Measurements from ENCODE around the gene EPHB2.

The EPHB2 gene

DNA sequence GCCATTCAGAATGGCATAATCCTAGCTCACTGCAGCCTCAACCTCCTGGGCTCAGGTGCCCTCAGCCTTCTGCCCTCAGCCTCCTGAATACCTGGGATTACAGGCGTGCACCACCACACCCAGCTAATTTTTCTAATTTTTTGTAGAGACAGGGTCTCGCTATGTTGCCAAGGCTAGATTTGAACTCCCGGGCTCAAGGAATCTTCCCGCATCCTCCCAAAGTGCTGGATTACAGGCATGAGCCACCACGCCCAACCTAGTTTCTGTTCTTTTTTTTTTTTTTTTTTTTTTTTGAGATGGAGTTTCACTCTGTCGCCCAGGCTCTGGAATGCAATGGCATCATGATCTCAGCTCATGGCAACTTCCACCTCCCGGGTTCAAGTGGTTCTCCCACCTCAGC is 153.1 kb downstream of the EPHB2 start:
- Histone ChIP-seq H3K9ac (ENCODE audit: low read length in 2 of 2) (no peak overlapping the region), H3K27me3 (ENCODE audit: control insufficient read depth in 1 of 2, insufficient read depth in 2 of 2, low read length in 2 of 2) (peaks cover 0 to 5% of the 10 kb centered on the region in 2 donors), H3K9me3 (ENCODE audit: control insufficient read depth in 2 of 2, low read length in 2 of 2) (peaks cover 5 to 7% of the 10 kb centered on the region in 2 donors), H3K4me3 (ENCODE audit: low read length in 2 of 2) (no peak overlapping the region), H3K4me1 (ENCODE audit: control insufficient read depth, insufficient read depth, low read length) (no peaks in the 10 kb centered on the region), H3K27ac (ENCODE audit: low read length) (no peak overlapping the region), H3K36me3 (ENCODE audit: control insufficient read depth in 2 of 2, insufficient read depth in 2 of 2, low read length in 2 of 2) (no peaks in the 10 kb centered on the region)

- H3K9ac ChIP-seq (ENCODE audit: low read length in 2 of 2) = no peak overlapping the region
- no peak overlapping the region for H3K4me3 ChIP-seq (ENCODE audit: low read length in 2 of 2)
- H3K9me3 ChIP-seq (ENCODE audit: control insufficient read depth in 2 of 2, low read length in 2 of 2) = peaks cover 5 to 7% of the 10 kb centered on the region in 2 donors
- H3K4me1 ChIP-seq (ENCODE audit: control insufficient read depth, insufficient read depth, low read length) = no peaks in the 10 kb centered on the region
- H3K27ac ChIP-seq (ENCODE audit: low read length) = no peak overlapping the region
- H3K27me3 ChIP-seq (ENCODE audit: control insufficient read depth in 1 of 2, insufficient read depth in 2 of 2, low read length in 2 of 2) = peaks cover 0 to 5% of the 10 kb centered on the region in 2 donors
- no peaks in the 10 kb centered on the region for H3K36me3 ChIP-seq (ENCODE audit: control insufficient read depth in 2 of 2, insufficient read depth in 2 of 2, low read length in 2 of 2)
Observed at GRCh38 chr1:22864886-22865285, 154.2 kb downstream of the EPHB2 start.

- peaks cover 5% of the 10 kb centered on the region for H3K4me1 ChIP-seq (ENCODE audit: control insufficient read depth, insufficient read depth, low read length)
- H3K27me3 ChIP-seq (ENCODE audit: control insufficient read depth in 1 of 2, insufficient read depth in 2 of 2, low read length in 2 of 2) = peaks cover 0 to 7% of the 10 kb centered on the region in 2 donors
- no peak overlapping the region for H3K27ac ChIP-seq (ENCODE audit: low read length)
- peaks cover 5 to 7% of the 10 kb centered on the region in 2 donors for H3K9me3 ChIP-seq (ENCODE audit: control insufficient read depth in 2 of 2, low read length in 2 of 2)
- H3K9ac ChIP-seq (ENCODE audit: low read length in 2 of 2) = no peak overlapping the region
- no peak overlapping the region for H3K4me3 ChIP-seq (ENCODE audit: low read length in 2 of 2)
- H3K36me3 ChIP-seq (ENCODE audit: control insufficient read depth in 2 of 2, insufficient read depth in 2 of 2, low read length in 2 of 2) = no peaks in the 10 kb centered on the region
Observed at GRCh38 chr1:22865736-22866135, 155.1 kb downstream of the EPHB2 start.

DNA sequence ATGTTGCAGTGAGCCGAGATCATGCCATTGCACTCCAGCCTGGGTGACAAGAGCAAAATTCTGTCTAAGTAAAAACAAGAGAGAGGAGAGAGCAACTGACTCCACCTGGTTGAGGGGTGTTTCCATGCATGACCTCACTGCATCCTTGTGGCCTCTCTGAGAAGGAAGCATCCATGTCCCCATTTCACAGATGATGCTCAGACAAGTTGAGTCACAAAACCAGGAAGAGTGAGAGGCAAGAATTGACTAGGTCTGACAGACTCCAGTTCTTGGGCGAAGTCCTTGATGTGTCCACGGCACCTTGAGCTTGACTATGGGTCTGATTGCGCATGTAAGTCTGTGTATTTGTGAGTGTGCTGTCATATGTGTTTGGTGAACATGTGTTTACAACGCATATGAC is 156.2 kb downstream of the EPHB2 start:
- H3K36me3 ChIP-seq (ENCODE audit: control insufficient read depth in 2 of 2, insufficient read depth in 2 of 2, low read length in 2 of 2) = no peaks in the 10 kb centered on the region
- no peak overlapping the region for H3K27ac ChIP-seq (ENCODE audit: low read length)
- H3K9ac ChIP-seq (ENCODE audit: low read length in 2 of 2) = no peak overlapping the region
- H3K4me1 ChIP-seq (ENCODE audit: control insufficient read depth, insufficient read depth, low read length) = peaks cover 6% of the 10 kb centered on the region
- peaks cover 5 to 7% of the 10 kb centered on the region in 2 donors for H3K9me3 ChIP-seq (ENCODE audit: control insufficient read depth in 2 of 2, low read length in 2 of 2)
- H3K27me3 ChIP-seq (ENCODE audit: control insufficient read depth in 1 of 2, insufficient read depth in 2 of 2, low read length in 2 of 2) = peaks cover 3 to 7% of the 10 kb centered on the region in 2 donors
- H3K4me3 ChIP-seq (ENCODE audit: low read length in 2 of 2) = no peak overlapping the region

- H3K27me3 ChIP-seq (ENCODE audit: control insufficient read depth in 1 of 2, insufficient read depth in 2 of 2, low read length in 2 of 2) = peaks cover 6 to 7% of the 10 kb centered on the region in 2 donors
- peaks cover 5 to 7% of the 10 kb centered on the region in 2 donors for H3K9me3 ChIP-seq (ENCODE audit: control insufficient read depth in 2 of 2, low read length in 2 of 2)
- H3K27ac ChIP-seq (ENCODE audit: low read length) = no peak overlapping the region
- H3K9ac ChIP-seq (ENCODE audit: low read length in 2 of 2) = no peak overlapping the region
- peaks cover 6% of the 10 kb centered on the region for H3K4me1 ChIP-seq (ENCODE audit: control insufficient read depth, insufficient read depth, low read length)
- H3K4me3 ChIP-seq (ENCODE audit: low read length in 2 of 2) = no peak overlapping the region
- no peaks in the 10 kb centered on the region for H3K36me3 ChIP-seq (ENCODE audit: control insufficient read depth in 2 of 2, insufficient read depth in 2 of 2, low read length in 2 of 2)
Observed at GRCh38 chr1:22868331-22868730, 157.7 kb downstream of the EPHB2 start.

GRCh38 chr1:22869325-22869724 is 158.7 kb downstream of the EPHB2 start:
- Histone ChIP-seq H3K36me3 (ENCODE audit: control insufficient read depth in 2 of 2, insufficient read depth in 2 of 2, low read length in 2 of 2) (no peaks in the 10 kb centered on the region), H3K9me3 (ENCODE audit: control insufficient read depth in 2 of 2, low read length in 2 of 2) (peaks cover 5 to 7% of the 10 kb centered on the region in 2 donors), H3K4me1 (ENCODE audit: control insufficient read depth, insufficient read depth, low read length) (peaks cover 6% of the 10 kb centered on the region), H3K4me3 (ENCODE audit: low read length in 2 of 2) (no peak overlapping the region), H3K27ac (ENCODE audit: low read length) (no peak overlapping the region), H3K27me3 (ENCODE audit: control insufficient read depth in 1 of 2, insufficient read depth in 2 of 2, low read length in 2 of 2) (peaks cover 6 to 7% of the 10 kb centered on the region in 2 donors), H3K9ac (ENCODE audit: low read length in 2 of 2) (no peak overlapping the region)

DNA sequence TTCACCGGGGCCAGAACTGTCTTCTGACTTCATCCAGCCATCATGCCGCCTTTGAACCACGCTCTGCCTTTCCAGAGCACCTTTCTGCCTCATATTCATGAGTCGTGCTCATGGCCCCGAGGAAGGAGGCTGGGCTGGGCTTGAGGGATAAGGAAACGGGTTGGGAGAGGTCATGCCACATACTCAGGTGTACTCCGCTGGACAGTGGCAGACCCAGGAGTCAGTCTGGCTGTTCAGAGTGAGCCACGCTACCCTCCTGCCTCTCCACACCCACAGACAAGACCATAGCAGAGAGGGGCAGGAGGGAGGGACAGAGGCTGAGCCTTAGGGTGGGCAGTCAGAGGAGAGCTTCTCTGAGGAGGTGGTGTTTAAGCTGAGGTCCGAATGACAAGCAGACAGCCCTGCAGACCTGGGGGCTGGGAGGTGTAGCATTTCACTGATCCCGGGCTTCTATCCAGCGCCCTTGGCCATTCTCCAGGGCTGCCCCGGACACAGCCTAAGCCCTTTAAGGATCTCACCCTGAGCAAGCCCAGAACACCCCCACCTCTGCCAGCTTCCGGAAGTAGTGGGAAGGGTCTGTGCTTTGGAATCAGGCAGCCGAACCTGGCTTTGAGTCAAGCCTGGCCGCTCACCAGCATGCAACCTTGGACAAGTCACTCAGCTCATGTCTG is 159.7 kb downstream of the EPHB2 start:
- Histone ChIP-seq H3K36me3 (ENCODE audit: control insufficient read depth in 2 of 2, insufficient read depth in 2 of 2, low read length in 2 of 2) (no peaks in the 10 kb centered on the region), H3K9me3 (ENCODE audit: control insufficient read depth in 2 of 2, low read length in 2 of 2) (peaks cover 5 to 7% of the 10 kb centered on the region in 2 donors), H3K4me3 (ENCODE audit: low read length in 2 of 2) (no peak overlapping the region), H3K4me1 (ENCODE audit: control insufficient read depth, insufficient read depth, low read length) (peaks cover 6% of the 10 kb centered on the region), H3K27me3 (ENCODE audit: control insufficient read depth in 1 of 2, insufficient read depth in 2 of 2, low read length in 2 of 2) (peaks cover 6 to 8% of the 10 kb centered on the region in 2 donors), H3K27ac (ENCODE audit: low read length) (no peak overlapping the region), H3K9ac (ENCODE audit: low read length in 2 of 2) (no peak overlapping the region)

GRCh38 chr1:22872981-22873664 is 162.5 kb downstream of the EPHB2 start:
- peaks cover 6 to 7% of the 10 kb centered on the region in 2 donors for H3K27me3 ChIP-seq (ENCODE audit: control insufficient read depth in 1 of 2, insufficient read depth in 2 of 2, low read length in 2 of 2)
- H3K9me3 ChIP-seq (ENCODE audit: control insufficient read depth in 2 of 2, low read length in 2 of 2) = peaks cover 4% of the 10 kb centered on the region in 2 donors
- H3K27ac ChIP-seq (ENCODE audit: low read length) = no peak overlapping the region
- H3K36me3 ChIP-seq (ENCODE audit: control insufficient read depth in 2 of 2, insufficient read depth in 2 of 2, low read length in 2 of 2) = no peaks in the 10 kb centered on the region
- H3K4me3 ChIP-seq (ENCODE audit: low read length in 2 of 2) = no peak overlapping the region
- H3K4me1 ChIP-seq (ENCODE audit: control insufficient read depth, insufficient read depth, low read length) = peaks cover 6% of the 10 kb centered on the region
- no peak overlapping the region for H3K9ac ChIP-seq (ENCODE audit: low read length in 2 of 2)

- Histone ChIP-seq H3K9me3 (ENCODE audit: control insufficient read depth in 2 of 2, low read length in 2 of 2) (no peaks in the 10 kb centered on the region), H3K9ac (ENCODE audit: low read length in 2 of 2) (no peak overlapping the region), H3K27me3 (ENCODE audit: control insufficient read depth in 1 of 2, insufficient read depth in 2 of 2, low read length in 2 of 2) (peaks cover 6 to 9% of the 10 kb centered on the region in 2 donors)
Observed at GRCh38 chr1:22874785-22875184, 164.1 kb downstream of the EPHB2 start.

GRCh38 chr1:22875241-22875640 is 164.6 kb downstream of the EPHB2 start:
- H3K9ac ChIP-seq (ENCODE audit: low read length in 2 of 2) = no peak overlapping the region
- no peak overlapping the region for H3K27ac ChIP-seq (ENCODE audit: low read length)
- no peaks in the 10 kb centered on the region for H3K36me3 ChIP-seq (ENCODE audit: control insufficient read depth in 2 of 2, insufficient read depth in 2 of 2, low read length in 2 of 2)
- no peaks in the 10 kb centered on the region for H3K9me3 ChIP-seq (ENCODE audit: control insufficient read depth in 2 of 2, low read length in 2 of 2)
- peaks cover 6 to 9% of the 10 kb centered on the region in 2 donors for H3K27me3 ChIP-seq (ENCODE audit: control insufficient read depth in 1 of 2, insufficient read depth in 2 of 2, low read length in 2 of 2)
- no peak overlapping the region for H3K4me3 ChIP-seq (ENCODE audit: low read length in 2 of 2)
- H3K4me1 ChIP-seq (ENCODE audit: control insufficient read depth, insufficient read depth, low read length) = peaks cover 5% of the 10 kb centered on the region

More at GRCh38 chr1:22874785-22875184, 164.1 kb downstream of the EPHB2 start:
- H3K27ac ChIP-seq (ENCODE audit: low read length) = no peak overlapping the region
- no peaks in the 10 kb centered on the region for H3K36me3 ChIP-seq (ENCODE audit: control insufficient read depth in 2 of 2, insufficient read depth in 2 of 2, low read length in 2 of 2)
- peaks cover 6% of the 10 kb centered on the region for H3K4me1 ChIP-seq (ENCODE audit: control insufficient read depth, insufficient read depth, low read length)
- no peak overlapping the region for H3K4me3 ChIP-seq (ENCODE audit: low read length in 2 of 2)

- no peaks in the 10 kb centered on the region for H3K36me3 ChIP-seq (ENCODE audit: control insufficient read depth in 2 of 2, insufficient read depth in 2 of 2, low read length in 2 of 2)
- H3K4me3 ChIP-seq (ENCODE audit: low read length in 2 of 2) = no peak overlapping the region
- no peaks in the 10 kb centered on the region for H3K9me3 ChIP-seq (ENCODE audit: control insufficient read depth in 2 of 2, low read length in 2 of 2)
- peaks cover 5 to 7% of the 10 kb centered on the region in 2 donors for H3K27me3 ChIP-seq (ENCODE audit: control insufficient read depth in 1 of 2, insufficient read depth in 2 of 2, low read length in 2 of 2)
- no peak overlapping the region for H3K9ac ChIP-seq (ENCODE audit: low read length in 2 of 2)
- H3K27ac ChIP-seq (ENCODE audit: low read length) = no peak overlapping the region
- no peaks in the 10 kb centered on the region for H3K4me1 ChIP-seq (ENCODE audit: control insufficient read depth, insufficient read depth, low read length)
Observed at GRCh38 chr1:22875841-22876240, 165.2 kb downstream of the EPHB2 start.
